GM19468 (cell line): ENCODE data around the gene SPOCK2.

ENCODE experiments used
- ATAC-seq: cut with Tn5 transposase; IDR thresholded peaks from one replicate; pipeline ENCODE4 v1.9.1; 2021; ENCODE audit warnings: mild to moderate bottlenecking, moderate library complexity, moderate number of reproducible peaks; ENCODE audit not compliant: unreplicated experiment; ENCODE audit errors: extremely low read depth

Gene SPOCK2

DNA sequence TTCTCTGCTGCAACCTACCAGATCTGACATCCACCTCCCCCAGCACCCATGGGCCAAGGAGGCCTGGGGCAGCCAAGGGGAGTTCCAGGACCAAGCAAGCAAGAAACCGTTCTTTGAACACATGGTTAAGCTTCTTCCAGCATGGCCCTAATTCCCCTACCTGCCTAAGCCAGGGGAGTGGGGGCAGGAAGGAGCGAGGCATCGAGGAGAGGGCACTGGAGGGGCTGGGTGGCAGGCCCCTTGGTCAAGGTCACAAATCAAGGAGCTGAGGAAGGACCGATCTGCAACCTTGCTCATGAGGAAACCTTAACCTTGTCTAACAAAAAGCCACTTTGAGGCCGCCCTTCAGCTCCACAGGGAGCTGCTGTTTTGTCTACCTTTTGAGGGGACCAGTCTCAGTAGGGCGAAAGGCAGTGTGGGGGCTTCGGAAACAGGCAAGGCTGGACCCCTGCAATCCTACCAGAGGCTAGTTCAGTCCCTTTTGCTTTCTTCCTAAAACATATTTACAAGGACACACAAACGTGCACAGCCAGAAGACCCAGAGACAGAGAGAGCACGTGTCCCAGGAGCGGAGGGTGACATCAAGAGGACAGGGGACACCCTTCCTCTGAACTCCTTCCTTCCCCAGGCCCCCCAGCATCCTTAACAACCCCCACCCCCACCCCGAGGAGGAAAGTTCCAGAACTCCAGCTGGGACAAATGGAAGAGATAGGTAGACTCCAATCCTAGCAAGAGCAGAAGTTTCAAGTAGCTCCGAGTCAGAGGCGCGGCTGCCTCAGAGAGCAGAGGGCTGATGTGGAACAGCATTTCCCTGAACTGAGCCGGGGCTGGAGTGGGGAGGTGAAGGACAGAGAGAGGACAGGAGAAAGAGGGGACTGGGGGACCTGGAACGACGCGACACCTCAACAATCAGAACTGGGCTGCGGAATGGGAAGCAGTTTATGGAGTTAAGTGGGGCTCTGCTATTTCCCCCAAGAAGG lies 28.2 kb downstream of the SPOCK2 start:
- ATAC-seq: no peak

DNA sequence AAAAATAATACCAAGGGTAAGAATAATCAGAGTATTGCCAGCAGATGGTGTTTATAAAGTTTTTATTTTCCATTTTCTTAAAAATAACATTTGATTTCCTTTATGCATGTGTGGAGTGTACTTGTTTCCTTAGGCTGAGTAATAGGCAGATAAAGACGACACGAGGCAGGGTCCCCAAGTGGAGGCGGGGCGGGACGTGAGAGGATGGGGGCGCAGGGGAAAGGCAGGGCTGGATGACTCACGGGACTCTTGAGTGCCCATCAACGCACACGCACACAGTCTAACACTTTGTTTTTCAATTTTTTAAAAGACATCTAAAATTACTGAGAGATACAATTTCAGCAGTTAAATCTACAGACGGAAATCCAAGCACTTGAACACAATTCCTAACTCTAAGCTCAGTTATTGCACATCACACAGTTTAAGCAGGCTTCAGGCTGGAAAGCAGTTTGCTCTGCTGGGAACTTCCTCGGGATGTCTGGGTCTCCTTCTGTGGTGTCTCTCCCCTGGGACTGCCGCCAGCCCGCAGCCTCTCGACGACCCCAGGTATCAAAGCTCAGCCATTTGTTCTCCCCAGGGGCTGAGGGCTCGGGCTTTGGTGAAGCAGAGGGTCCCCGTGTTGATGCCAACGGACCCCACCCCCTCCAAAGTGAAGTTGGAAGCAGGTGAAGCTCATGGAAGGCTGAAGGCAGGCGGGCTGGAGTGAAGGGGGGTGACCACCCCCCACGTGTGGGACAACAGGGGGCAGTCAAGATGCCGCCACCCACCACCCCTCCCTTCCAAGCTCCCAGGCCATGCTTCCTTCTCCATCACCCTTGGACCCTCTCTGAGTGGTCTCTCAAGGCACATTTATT lies 29.1 kb downstream of the SPOCK2 start:
- ATAC-seq: no peak

DNA sequence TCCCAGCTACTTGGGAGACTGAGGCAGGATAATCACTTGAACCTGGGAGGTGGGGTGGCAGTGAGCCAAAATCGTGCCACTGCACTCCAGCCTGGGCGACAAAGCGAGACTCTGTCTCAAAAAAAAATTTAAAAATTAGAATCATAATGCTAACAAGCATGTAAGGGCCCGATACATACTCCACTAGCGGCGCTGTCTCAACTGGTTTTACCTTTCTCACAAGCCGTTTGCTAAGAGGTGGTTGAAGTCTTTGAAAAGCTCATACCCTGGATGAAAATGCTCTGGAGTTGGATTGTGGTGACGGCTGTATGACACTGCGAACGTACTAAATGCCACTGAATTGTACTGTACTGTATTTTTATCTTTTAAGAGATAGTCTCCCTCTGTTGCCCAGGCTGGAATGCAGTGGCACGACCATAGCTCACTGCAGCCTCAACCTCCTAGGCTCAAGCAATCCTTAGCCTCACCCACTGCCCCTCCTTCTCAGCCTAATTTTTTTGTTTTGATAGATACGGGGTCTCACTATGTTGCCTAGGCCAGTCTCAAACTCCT lies 29.9 kb downstream of the SPOCK2 start:
- ATAC-seq: no peak

DNA sequence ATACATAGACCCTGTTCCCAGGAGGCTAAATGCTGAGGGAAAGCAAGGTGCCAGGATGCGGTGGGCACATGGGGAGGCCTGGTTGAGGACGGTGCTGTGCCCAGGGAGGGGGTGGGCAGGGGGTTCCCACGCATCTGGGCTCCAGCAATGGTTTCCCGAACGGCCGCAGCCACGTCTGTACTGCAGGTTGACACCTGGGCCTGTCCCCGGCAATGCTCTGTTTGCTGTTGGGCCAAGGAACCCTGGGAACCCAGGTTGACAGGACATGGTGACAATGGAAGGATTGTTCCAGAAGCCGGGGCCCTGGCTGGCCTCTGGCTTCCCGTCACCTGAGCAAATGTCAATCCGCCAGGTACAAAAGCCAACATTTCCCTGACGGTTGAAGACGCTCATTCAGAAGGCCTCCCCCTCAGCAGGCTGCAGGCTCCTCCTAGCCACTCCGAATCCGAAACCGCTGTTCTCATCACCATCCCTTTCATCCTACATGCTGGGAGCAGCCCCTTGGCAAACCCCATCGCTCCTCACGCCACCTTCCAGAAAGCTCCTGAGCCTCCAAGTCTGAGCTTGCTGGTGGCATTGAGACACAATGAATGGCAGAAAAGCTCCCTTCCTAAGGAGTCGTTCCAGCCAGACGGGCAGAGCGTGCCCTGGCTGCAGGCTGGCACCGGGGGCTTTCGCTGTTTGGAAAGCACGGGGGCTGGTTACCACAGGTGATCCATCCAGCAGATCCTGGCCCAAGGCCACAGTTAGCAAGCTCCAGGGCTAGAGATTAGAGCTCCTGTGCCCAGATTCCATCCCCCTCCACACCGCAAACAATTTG lies 31.2 kb downstream of the SPOCK2 start:
- no peak for ATAC-seq

DNA sequence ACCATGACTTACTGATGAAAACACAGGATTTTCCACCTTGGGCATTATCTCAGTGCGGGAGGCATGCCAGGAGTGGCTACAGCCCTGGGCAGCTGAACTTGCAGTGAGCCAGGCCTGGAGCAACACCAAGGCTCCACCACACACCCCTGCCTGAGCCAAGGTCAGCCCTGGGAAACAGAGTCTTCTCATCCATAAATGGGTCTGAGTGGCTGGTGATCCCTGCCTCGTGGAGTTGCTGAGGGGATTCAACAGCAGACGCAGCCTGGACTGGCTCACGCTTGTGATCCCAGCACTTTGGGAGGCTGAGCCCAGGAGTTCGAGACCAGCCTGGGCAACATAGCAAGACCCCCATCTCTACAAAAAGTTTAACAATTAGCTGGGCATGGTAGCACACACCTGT lies 32.2 kb downstream of the SPOCK2 start:
- ATAC-seq: no peak

DNA sequence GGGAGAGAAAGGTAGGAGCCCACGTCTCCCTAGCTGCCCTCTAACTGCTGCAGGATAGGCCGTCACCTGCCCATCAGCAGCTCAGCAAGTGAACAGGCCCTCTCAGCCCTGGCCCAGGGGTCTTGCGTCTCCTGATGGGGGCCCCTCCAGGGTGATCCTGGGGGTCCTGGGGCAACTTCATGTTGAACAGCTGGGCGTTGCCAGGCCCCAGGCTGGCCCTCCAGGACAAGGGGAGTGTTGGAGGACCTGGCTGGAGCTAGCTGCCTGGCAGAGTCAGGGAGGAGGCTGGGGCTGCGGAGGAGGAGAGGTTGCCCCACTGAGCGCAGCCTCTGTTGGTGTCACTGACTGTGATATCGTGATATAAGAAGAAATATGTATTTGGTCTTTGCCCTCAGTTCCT lies 34.7 kb downstream of the SPOCK2 start:
- ATAC-seq: no peak

DNA sequence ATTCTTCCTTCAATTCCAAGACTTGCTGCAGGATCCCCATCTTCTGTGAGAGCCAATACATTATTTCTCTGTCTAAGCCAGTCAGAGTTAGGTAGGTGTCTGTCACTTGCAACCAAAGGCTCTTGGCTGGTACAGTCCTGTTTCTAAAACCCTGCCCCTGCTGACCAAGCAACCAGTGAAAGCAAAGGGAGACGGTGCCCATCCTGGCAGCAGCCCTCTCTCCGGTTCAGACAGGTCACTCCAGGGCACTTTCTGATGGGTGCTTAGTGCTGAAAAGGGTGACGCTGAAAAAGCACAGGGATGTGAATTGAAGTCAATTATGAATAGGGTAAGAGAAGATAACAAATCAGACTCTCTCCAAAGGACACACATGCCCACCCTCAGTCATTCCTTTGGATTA lies 37.5 kb downstream of the SPOCK2 start:
- no peak for ATAC-seq

DNA sequence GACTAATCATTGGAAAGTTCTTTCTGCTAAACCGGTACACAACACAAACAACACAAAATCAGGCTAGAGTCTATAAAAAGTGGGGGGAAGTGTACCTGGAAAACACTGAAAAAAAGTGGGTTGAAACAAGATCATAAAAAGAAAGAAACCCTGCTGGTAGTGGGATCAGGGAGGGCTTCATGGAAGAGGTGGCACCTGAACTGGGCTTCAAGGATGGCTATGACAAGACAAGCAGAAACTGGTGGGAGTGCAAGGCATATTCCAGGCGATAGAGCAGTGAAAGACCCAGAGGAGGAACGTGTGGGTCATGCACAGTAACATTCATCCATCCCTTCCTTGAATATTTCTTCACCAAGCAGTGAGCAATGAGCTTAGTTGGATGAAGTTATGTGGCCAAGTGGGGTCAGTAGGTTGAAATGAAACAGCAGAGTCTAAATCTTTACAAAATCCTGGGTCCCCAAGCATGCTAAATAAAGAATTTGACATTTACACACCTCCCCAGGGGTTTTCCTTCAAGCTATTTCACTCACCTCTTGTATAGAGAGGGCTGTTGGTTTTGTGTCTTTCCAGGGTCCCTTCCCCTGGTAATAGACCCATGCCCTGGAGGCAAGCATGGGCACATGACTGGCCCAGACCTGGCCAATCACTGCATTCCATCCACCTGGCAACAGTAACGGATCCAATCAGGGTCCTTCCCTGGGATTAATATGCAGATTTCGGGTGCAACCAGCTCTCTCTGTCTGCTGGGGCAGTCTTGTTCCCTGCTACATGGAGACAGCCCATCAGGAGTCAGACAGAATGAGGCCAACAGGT lies 38.2 kb downstream of the SPOCK2 start:
- no peak for ATAC-seq

DNA sequence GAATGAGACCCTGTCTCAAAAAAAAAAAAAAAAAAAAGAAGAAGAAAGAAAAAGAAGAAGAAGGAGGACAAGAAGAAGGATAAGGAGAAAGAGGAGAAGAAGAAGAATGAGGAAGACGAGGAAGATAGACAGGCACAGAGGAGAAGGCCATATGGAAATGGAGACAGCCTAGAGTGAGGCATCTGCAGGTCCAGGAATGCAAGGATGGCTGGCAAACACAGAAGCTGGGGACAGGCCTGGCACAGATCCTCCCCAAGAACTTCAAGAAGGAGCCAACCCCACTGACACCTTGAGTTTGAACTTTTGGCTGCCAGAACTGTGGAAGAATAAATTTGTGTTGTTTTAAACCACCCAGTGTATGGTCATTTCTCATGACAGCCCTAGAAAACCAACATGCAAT lies 38.9 kb downstream of the SPOCK2 start:
- ATAC-seq: no peak

DNA sequence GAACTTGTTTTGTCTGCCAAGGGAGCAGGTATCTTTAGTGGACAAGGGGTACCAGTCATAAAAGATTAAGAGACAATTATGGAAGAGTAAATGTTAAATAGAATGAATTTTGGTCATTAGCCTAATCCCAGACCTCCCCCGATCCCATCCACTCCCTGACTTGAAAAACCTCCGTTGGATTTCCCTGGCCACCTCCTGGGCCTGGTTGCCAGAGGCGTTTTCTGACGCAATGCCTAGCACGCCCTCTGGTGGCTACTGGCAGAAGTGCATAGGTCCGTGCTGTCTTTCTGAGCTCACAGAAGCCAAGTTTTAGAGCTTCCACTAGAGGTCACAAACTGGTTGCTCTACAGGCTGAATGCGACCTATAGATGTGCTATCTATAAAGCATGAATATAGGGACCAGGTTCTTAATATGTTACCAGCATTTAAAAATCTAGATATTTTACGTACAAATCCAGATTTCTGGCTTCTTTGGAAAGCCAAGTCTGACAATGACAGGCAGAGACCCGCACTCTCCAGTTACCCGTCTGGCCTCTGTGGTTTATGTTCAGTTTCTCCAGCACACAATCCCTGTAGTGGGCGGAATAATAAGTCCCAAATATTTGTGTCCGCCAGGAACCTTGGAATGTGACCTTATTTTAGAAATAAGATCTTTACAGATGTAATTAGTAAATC lies 39.8 kb downstream of the SPOCK2 start:
- ATAC-seq: peak; percentile 37

DNA sequence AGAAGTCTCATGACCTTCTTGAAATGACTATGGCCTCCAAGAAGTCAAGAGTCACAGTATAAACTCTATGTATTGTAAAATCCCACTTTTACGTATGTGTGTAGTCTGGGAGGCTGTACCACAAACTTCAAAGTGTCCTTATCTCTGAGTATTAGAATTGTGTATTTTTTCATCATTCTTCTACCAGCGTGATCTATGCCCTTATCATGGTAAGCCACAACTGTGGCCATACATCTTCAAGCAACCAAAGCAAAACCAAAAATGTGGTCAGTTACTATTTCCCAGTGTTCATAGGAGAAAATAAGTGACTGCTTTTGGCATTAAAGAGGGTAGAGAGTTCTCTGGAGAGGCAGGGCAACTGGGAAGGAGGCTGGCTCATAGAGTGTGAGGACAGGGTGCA lies 42.8 kb downstream of the SPOCK2 start:
- no peak for ATAC-seq

DNA sequence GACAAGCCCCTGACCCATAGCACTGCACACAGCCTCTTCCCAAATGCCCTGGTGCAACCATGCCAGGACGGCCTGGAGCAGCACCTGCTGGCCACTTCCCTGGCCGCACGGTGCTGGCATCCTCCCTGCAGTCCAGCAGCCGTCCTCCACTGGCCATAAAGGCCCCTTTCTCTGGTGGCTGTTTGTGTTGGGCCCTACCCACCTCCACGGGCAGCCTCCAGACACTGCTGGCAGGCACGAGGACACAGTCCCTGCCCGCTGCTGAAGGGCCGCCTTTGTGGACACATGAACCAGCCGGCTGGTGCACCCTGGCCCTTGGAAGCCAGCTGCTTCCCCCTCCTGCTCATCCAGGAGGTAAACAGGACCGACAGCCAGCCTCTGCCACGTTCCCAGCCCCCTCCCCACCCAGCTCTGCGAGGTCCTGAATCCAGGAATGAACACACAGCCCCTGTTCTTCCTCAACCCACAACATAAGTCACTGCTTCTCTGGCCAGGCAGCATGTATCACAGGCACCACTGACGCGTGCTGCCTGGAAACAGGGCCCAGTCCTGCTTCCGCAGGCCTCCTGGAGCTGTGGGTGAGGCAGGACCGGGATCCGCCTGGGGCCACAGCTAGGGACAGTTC lies 43.8 kb downstream of the SPOCK2 start:
- ATAC-seq: no peak

DNA sequence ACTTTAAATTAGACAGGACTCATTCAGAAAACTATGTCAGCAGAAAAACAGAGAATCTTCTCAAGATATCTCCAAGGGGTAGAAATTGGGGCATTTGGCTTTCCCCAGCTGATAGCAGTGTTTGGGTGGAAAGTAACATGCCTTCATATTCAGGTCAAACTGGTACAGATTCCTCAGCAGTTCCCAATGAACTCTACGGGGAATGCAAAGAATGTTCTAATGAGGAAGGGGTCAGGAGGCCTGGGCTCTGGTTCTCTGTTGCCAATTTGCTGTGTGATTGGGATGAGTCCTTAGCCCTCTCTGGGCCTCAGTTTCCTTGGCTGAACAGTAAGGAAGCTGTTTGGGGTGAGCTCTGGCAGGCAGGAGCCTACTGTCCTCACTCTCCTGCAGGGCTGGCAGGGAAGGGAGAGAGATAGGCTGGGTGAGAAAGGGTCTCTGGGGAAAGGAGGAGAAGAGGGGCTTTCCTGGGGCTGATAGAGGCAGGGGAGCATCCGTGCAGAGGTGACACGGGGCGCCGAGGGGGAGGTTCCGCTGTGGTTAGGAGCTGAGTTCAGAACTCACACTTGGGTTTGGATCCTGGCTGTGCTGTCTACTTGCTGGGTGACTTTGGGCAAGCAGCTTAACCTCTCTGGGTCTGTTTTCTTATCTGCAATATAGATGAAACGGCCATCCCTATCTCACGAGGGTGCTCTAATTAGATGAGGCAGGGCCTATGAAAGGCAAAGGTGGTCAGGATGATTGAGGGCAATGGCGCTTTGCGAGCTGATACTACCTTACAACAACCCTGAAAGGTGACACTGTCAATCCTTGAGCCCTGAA lies 45.1 kb downstream of the SPOCK2 start:
- no peak for ATAC-seq

DNA sequence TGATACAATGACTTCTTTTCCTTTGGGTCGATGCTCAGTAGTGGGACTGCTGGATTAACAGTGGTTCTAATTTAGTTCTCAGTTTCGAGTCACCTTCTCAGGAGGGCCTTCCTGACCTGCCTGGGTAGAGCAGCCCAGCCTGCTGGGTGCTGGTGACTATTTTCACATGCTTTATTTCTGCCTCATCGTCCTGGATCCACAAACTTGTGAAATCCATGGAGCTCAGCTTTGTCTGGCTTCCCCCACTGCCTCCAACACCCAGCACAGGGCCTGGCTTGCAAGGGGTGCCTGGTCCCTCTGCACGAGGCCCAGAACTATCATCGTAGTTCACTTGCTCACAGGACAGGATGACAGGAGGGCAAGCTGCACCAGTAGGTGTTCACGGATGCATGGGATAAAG lies 46.9 kb downstream of the SPOCK2 start:
- ATAC-seq: no peak

DNA sequence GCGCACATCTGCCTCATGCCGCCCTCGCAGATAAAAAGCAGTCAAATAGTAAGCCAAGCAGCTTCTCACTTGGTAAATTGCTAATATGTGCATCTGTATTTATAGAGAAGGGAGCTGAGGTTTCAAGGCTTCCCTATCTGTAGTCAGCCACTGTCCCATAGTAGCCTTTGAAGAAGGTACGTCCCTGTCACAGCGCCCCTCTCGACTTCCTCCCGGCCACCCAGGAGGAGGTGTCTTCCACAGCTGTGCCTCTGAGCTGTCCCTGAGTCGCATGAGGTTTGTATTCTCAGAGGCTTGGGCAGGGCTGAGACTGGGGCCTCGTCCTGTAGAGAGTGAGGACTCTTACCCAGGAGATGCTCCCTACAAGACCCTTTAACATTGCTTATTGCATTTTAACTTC lies 49.0 kb downstream of the SPOCK2 start:
- ATAC-seq: no peak

DNA sequence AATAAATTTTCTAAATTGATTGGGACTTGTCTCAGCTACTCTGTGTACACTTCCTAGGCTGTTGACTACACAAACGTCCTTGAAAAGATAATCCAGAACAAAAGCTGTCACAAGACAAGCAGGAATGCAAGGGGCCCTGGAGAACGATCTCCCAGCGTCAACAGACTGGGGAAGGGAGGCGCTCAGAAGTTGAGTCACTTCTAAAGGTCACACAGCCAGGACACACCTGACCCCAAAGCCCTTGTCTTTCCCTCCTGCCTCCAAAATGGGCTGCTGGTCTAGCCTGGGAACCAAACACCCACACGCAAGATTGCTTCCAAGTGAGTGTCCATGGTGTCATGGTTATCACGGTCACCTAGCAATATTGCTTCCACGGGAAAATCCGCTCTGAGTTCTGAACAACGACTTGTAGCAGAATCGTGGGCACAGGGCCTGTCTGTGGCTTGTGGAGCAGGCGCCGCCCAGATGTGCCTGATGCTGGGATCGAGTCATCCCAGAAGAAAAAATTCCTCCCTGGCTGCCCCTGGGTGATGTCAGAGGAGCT lies 49.8 kb downstream of the SPOCK2 start:
- ATAC-seq: no peak

DNA sequence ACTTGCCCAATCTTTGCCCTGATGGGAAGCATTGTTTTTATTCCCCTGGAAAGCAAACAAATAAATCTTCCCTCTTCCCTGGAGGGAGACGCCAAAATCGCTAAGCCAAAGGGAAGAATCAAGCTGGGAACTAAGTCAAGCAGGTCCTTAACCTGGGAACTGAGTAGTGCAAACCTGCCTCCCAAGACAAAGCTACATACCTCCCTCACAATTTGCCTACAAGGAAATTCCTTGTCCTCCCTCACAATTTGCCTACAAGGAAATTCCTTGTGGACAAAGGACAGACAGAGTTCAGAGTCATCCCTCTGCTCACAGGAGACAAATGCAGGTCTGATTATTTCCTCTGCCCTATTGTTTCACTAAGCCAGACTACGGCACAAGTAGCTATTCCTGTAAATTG lies 50.5 kb downstream of the SPOCK2 start:
- no peak for ATAC-seq
